Progenitor cell of endocrine pancreas (in vitro differentiated cells): ENCODE measurements around the gene TGFB1. TPM values are rescaled to one million over a fixed set of nuclear protein-coding genes. Genes with fewer than 3 reads are reported as not detected.
"Not testable (repeated sequence)": the region's sequence is repeated elsewhere in the genome, so short reads cannot be mapped to it uniquely, and the experiment has no call there.

Experiments
- DNase-seq: peaks from one replicate; pipeline ENCODE4 v3.0.0; 2021; ENCODE audit warnings: low spot score; ENCODE audit not compliant: unreplicated experiment
- H3K27ac Mint-ChIP-seq: 2 replicates; pipeline ENCODE4 v1.8.0; 2021; ENCODE audit warnings: mild to moderate bottlenecking, moderate library complexity, mixed read lengths
- H3K27me3 Mint-ChIP-seq: 2 replicates; pipeline ENCODE4 v1.8.0; 2021; ENCODE audit warnings: mixed read lengths
- H3K36me3 Mint-ChIP-seq: 2 replicates; pipeline ENCODE4 v1.8.0; 2022; ENCODE audit warnings: mixed read lengths; ENCODE audit not compliant: insufficient read depth
- H3K4me1 Mint-ChIP-seq: 2 replicates; pipeline ENCODE4 v1.8.0; 2021; ENCODE audit warnings: low read depth, mixed read lengths
- H3K4me3 Mint-ChIP-seq: 2 replicates; pipeline ENCODE4 v1.8.0; 2021; ENCODE audit warnings: low read depth, mild to moderate bottlenecking, moderate library complexity, mixed read lengths
- H3K9me3 Mint-ChIP-seq: 2 replicates; pipeline ENCODE4 v1.8.0; 2021; ENCODE audit warnings: low read depth, mixed read lengths
- CTCF ChIP-seq: fragments of 200-600 bp; sonication (generic); IDR thresholded peaks from one replicate; pipeline ENCODE4 v1.5.0; 2021; ENCODE audit warnings: antibody characterized with exemption, mild to moderate bottlenecking; ENCODE audit not compliant: unreplicated experiment
- total RNA-seq: library from RNA; stranded (reverse); gene quantifications from 2 replicates; pipeline ENCODE4 v1.2.1, GENCODE V29; 2021

Gene TGFB1
- total RNA-seq, 1 donor from 2014 or later = 4.3 TPM

- no peak overlapping the region for H3K27ac Mint-ChIP-seq
- peak overlapping the region; percentile 80 for H3K4me3 Mint-ChIP-seq
- H3K9me3 Mint-ChIP-seq = no peaks in the 10 kb centered on the region
- TF ChIP-seq CTCF = no peak
- H3K27me3 Mint-ChIP-seq = peaks cover 52% of the 10 kb centered on the region
- no peak for DNase-seq
- no peaks in the 10 kb centered on the region for H3K36me3 Mint-ChIP-seq
- H3K4me1 Mint-ChIP-seq = peaks cover 14% of the 10 kb centered on the region
Measured at GRCh38 chr19:41351339-41352245, 2.1 kb downstream of the TGFB1 start.

GRCh38 chr19:41350735-41351338, 2.9 kb downstream of the TGFB1 start:
- no peak for DNase-seq
- Mint-ChIP-seq H3K27ac (no peak overlapping the region), H3K9me3 (no peaks in the 10 kb centered on the region), H3K4me3 (peak overlapping the region; percentile 52), H3K27me3 (peaks cover 49% of the 10 kb centered on the region), H3K36me3 (no peaks in the 10 kb centered on the region), H3K4me1 (peaks cover 14% of the 10 kb centered on the region)
- no peak for TF ChIP-seq CTCF

- H3K27ac Mint-ChIP-seq, H3K36me3 Mint-ChIP-seq, H3K9me3 Mint-ChIP-seq, H3K4me3 Mint-ChIP-seq, DNase-seq, H3K4me1 Mint-ChIP-seq: not testable (repeated sequence)
- H3K27me3 Mint-ChIP-seq = peaks cover 27% of the 10 kb centered on the region
Measured at GRCh38 chr19:41346916-41347315, 6.8 kb downstream of the TGFB1 start.

GRCh38 chr19:41344162-41344561, 9.6 kb downstream of the TGFB1 start:
- TF ChIP-seq CTCF = no peak
- Mint-ChIP-seq H3K27ac (no peak overlapping the region), H3K9me3 (no peaks in the 10 kb centered on the region), H3K4me1 (no peaks in the 10 kb centered on the region), H3K4me3 (no peak overlapping the region), H3K36me3 (no peaks in the 10 kb centered on the region), H3K27me3 (peaks cover 4% of the 10 kb centered on the region)
- no peak for DNase-seq

- Mint-ChIP-seq H3K27ac (peak overlapping the region; percentile 64), H3K36me3 (no peaks in the 10 kb centered on the region), H3K4me1 (no peaks in the 10 kb centered on the region), H3K27me3 (no peaks in the 10 kb centered on the region), H3K9me3 (no peaks in the 10 kb centered on the region), H3K4me3 (no peak overlapping the region)
- no peak for DNase-seq
- no peak for TF ChIP-seq CTCF
Measured at GRCh38 chr19:41341669-41342490, 11.8 kb downstream of the TGFB1 start.
